ENCODE measurements around the gene MUCL3.
A peak's percentile ranks its signal among the peaks of the same experiment; 100 is the strongest.
"Not testable (repeated sequence)": the region's sequence is repeated elsewhere in the genome, so short reads cannot be mapped to it uniquely, and the experiment has no call there.

The MUCL3 gene

DNA sequence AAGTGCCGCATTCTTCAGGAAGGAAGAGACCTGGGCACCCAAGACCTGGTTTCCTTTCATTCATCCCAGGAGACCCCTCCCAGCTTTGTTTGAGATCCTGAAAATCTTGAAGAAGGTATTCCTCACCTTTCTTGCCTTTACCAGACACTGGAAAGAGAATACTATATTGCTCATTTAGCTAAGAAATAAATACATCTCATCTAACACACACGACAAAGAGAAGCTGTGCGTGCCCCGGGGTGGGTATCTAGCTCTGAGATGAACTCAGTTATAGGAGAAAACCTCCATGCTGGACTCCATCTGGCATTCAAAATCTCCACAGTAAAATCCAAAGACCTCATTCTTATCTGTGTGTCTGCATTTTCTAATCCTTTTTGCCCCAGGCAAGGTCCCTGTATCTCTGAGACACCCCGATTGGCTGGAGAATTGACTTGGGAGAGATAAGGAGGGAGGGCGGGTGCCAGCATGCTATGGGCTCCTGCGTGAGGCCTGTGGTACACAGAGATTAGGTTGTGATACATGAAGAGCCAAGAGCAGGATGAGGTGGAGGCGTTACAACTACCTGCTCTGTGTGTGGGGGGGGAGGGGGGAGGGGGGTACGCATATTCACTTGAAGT, 47.5 kb downstream of the MUCL3 start:
- no peak overlapping the region for H3K9ac ChIP-seq (ENCODE audit: low read length)
- no peaks in the 10 kb centered on the region for H3K4me1 ChIP-seq (ENCODE audit: control insufficient read depth, insufficient read depth, low read length)
- no peak for DNase-seq (ENCODE audit: low read depth)
- peaks cover 10% of the 10 kb centered on the region for H3K27me3 ChIP-seq (replicated peaks; ENCODE audit: control insufficient read depth, insufficient read depth, low read length)
- H3K4me3 ChIP-seq (ENCODE audit: low read length) = no peak overlapping the region
- H3K36me3 ChIP-seq (ENCODE audit: control insufficient read depth, insufficient read depth, low read length, severe bottlenecking) = no peaks in the 10 kb centered on the region
- no peaks in the 10 kb centered on the region for H3K9me3 ChIP-seq (ENCODE audit: control insufficient read depth, low read length)

DNA sequence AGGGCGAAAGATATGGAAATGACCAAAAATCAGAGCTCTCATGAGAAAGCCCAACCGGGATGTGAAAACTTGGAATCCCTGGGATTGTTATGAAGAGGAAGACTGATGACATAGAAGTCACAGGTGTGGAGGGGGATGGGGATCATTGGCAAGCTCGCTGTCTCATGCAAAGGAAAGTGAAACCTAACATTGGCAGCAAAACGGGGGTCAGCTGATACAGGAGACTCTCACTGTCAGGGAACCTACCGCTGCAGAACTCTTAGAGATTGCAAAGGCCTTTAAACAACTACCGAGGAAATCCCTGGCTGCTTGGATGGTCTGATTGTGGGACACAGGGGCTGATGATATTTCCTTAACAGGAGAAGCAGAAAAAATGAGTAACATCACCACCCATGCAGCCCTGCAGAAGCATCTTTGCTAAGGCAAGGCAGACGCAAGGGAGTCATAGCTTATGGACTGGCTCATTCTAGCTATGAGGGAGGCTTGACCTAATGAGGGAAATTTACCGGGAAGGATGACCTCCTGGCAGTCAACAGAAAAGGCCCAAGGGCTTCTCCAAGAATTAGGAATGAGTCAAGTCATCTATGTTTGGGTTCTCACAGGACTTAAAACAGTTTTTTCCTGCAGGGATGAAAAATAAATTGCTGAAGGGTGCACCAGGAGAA, 49.8 kb downstream of the MUCL3 start:
- H3K4me1 ChIP-seq (ENCODE audit: control insufficient read depth, insufficient read depth, low read length) = no peaks in the 10 kb centered on the region
- no peak overlapping the region for H3K9ac ChIP-seq (ENCODE audit: low read length)
- H3K9me3 ChIP-seq (ENCODE audit: control insufficient read depth, low read length) = no peaks in the 10 kb centered on the region
- no peak overlapping the region for H3K4me3 ChIP-seq (ENCODE audit: low read length)
- no peaks in the 10 kb centered on the region for H3K36me3 ChIP-seq (ENCODE audit: control insufficient read depth, insufficient read depth, low read length, severe bottlenecking)
- peaks cover 4% of the 10 kb centered on the region for H3K27me3 ChIP-seq (replicated peaks; ENCODE audit: control insufficient read depth, insufficient read depth, low read length)
- DNase-seq (ENCODE audit: low read depth) = no peak

DNA sequence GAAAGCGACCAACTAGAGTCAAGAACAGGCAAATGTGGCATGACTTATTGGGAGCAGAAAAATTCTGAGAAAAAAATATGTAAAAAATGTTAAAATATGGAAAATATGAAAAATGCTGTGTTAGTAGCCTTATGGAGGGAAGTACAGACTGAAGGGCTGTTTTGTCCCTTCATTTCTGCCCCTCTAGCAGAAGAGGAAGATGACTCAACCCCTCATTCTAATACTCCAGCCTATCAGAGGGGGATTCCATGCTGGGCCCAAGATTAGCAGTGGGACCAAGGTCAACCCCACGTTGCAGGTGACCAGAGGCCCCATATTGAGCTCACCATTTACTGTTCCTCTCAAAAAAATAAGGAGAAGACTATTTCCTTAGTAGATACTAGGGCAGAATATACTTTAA, 51.1 kb downstream of the MUCL3 start:
- DNase-seq (ENCODE audit: low read depth) = no peak
- no peaks in the 10 kb centered on the region for H3K36me3 ChIP-seq (ENCODE audit: control insufficient read depth, insufficient read depth, low read length, severe bottlenecking)
- no peaks in the 10 kb centered on the region for H3K9me3 ChIP-seq (ENCODE audit: control insufficient read depth, low read length)
- no peaks in the 10 kb centered on the region for H3K4me1 ChIP-seq (ENCODE audit: control insufficient read depth, insufficient read depth, low read length)
- no peaks in the 10 kb centered on the region for H3K27me3 ChIP-seq (replicated peaks; ENCODE audit: control insufficient read depth, insufficient read depth, low read length)
- H3K4me3 ChIP-seq (ENCODE audit: low read length) = no peak overlapping the region
- H3K9ac ChIP-seq (ENCODE audit: low read length) = no peak overlapping the region

DNA sequence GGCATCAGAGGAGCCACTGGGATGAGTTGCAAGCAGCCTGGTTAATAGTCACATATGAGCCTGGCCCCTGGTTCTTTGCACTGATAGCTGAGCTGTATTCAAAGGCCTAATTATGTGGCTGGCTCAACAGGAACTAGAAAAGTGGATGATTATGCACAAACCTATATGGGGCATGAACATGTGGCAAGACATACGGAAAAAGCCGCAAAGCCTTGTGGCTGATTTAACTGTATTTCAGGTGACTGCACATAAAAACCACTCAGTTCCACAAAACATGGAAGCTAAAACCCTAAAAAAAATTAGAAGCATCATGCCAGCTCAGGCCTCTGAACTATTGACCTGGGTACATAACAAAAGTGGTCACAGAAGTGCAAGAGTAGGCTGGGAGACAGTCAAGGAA, 56.5 kb downstream of the MUCL3 start:
- peaks cover 14% of the 10 kb centered on the region for H3K4me1 ChIP-seq (ENCODE audit: control insufficient read depth, insufficient read depth, low read length)
- DNase-seq (ENCODE audit: low read depth) = no peak
- H3K9ac ChIP-seq (ENCODE audit: low read length) = no peak overlapping the region
- peaks cover 3% of the 10 kb centered on the region for H3K27me3 ChIP-seq (replicated peaks; ENCODE audit: control insufficient read depth, insufficient read depth, low read length)
- no peaks in the 10 kb centered on the region for H3K36me3 ChIP-seq (ENCODE audit: control insufficient read depth, insufficient read depth, low read length, severe bottlenecking)
- H3K4me3 ChIP-seq (ENCODE audit: low read length) = no peak overlapping the region
- no peaks in the 10 kb centered on the region for H3K9me3 ChIP-seq (ENCODE audit: control insufficient read depth, low read length)

DNA sequence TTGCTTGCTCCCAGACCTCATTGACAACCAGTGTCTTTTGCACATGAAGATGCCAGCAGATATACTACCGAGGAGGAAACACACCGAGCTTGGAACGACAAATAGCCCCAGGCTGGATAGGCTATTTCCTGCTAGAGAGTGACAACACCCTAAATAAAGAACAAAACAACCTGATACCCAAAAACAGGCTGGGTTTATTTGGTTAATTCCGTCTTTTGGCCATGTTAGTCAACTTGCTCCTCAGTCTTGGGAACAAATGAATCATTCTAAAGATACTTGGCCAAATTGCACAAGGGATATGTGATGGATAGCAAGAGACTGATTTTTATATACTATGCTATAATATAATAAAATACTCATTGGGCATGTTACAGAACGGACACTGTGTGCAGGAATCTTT, 58.0 kb downstream of the MUCL3 start:
- Histone ChIP-seq H3K36me3 (ENCODE audit: control insufficient read depth, insufficient read depth, low read length, severe bottlenecking) (no peaks in the 10 kb centered on the region), H3K4me1 (ENCODE audit: control insufficient read depth, insufficient read depth, low read length) (peaks cover 14% of the 10 kb centered on the region), H3K9ac (ENCODE audit: low read length) (no peak overlapping the region), H3K27me3 (replicated peaks; ENCODE audit: control insufficient read depth, insufficient read depth, low read length) (peaks cover 3% of the 10 kb centered on the region), H3K9me3 (ENCODE audit: control insufficient read depth, low read length) (no peaks in the 10 kb centered on the region), H3K4me3 (ENCODE audit: low read length) (no peak overlapping the region)
- DNase-seq (ENCODE audit: low read depth) = peak; percentile 76

DNA sequence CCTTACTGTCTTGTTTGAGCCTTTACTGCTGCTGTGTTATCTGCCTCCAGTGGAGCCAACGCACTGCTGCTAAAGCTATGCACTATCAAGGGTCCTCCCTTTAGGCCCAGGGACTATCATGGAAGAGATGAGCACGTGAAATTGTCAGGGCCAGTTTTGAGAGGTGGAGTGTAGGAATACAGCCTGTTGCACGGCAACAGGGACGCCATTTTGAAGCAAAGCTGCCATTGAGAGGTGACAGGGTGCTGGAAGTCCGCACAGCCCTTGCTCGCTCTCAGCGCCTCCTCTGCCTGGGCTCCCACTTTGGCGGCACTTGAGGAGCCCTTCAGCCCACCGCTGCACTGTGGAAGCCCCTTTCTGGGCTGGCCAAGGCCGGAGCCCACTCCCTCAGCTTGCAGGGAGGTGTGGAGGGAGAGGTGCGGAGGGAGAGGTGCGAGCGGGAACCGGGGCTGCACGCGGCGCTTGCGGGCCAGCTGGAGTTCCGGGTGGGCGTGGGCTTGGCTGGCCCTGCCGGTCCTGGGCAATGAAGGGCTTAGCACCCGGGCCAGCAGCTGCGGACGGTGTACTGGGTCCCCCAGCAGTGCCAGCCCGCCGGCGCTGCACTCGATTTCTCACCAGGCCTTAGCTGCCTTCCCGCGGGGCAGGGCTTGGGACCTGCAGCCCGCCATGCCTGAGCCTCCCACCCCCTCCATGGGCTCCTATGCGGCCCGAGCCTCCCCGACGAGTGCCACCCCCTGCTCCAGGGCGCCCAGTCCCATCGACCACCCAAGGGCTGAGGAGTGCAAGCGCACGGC, 59.5 kb downstream of the MUCL3 start:
- H3K4me1 ChIP-seq (ENCODE audit: control insufficient read depth, insufficient read depth, low read length) = peaks cover 14% of the 10 kb centered on the region
- H3K9ac ChIP-seq (ENCODE audit: low read length); DNase-seq (ENCODE audit: low read depth); H3K4me3 ChIP-seq (ENCODE audit: low read length); H3K9me3 ChIP-seq (ENCODE audit: control insufficient read depth, low read length); H3K36me3 ChIP-seq (ENCODE audit: control insufficient read depth, insufficient read depth, low read length, severe bottlenecking); H3K27me3 ChIP-seq (replicated peaks; ENCODE audit: control insufficient read depth, insufficient read depth, low read length): not testable (repeated sequence)

DNA sequence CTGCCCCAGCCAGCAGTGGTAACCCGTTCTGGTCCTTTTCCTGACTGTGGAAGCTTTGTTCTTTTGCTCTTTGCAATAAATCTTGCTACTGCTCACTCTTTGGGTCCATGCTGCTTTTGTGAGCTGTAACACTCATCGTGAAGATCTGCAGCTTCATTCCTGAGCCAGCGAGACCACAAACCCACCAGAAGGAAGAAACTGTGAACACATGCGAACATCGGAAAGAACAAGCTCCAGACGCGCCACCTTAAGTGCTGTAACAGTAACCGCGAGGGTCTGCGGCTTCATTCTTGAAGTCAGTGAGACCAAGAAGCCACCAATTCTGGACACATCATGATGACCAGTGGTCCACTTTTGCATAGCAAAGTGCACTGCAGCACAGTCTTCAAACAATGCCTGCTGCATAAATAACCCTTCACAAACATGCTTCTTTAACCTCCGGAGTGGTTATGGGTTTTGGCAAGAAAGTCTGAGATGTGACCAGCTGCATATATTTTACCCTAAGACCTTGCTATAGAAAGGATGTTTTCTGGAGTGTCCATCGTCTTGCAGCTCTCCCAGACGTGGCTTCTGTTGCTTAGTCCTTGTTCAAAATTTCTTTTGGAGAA, 60.6 kb downstream of the MUCL3 start:
- no peak for DNase-seq (ENCODE audit: low read depth)

DNA sequence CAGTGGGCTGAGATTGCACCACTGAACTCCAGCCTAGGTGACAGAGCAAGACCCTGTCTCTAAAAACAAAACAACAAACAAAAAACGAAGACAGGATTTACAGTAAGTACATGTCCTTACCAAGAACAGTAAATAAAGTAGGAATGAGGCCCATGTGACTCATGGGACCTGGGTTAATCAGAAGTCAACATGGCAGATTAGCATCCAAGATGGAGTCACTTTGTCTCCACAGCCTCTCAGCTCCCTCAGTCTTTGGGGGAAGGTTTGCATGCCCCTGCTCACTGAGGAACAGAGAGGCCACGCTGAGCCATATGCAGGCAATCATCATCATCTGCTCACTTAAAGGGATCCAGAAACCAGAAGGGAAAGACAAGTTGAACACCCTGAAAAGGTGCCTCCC, 61.7 kb downstream of the MUCL3 start:
- H3K4me3 ChIP-seq (ENCODE audit: low read length) = no peak overlapping the region

More for the DNA sequence above, 60.6 kb downstream of the MUCL3 start:
- Histone ChIP-seq H3K27me3 (replicated peaks; ENCODE audit: control insufficient read depth, insufficient read depth, low read length) (peaks cover 3% of the 10 kb centered on the region), H3K36me3 (ENCODE audit: control insufficient read depth, insufficient read depth, low read length, severe bottlenecking) (no peaks in the 10 kb centered on the region), H3K9ac (ENCODE audit: low read length) (no peak overlapping the region), H3K9me3 (ENCODE audit: control insufficient read depth, low read length) (no peaks in the 10 kb centered on the region), H3K4me3 (ENCODE audit: low read length) (no peak overlapping the region), H3K4me1 (ENCODE audit: control insufficient read depth, insufficient read depth, low read length) (peaks cover 14% of the 10 kb centered on the region)

More for the DNA sequence above, 61.7 kb downstream of the MUCL3 start:
- peaks cover 18% of the 10 kb centered on the region for H3K4me1 ChIP-seq (ENCODE audit: control insufficient read depth, insufficient read depth, low read length)
- DNase-seq (ENCODE audit: low read depth) = no peak
- no peak overlapping the region for H3K9ac ChIP-seq (ENCODE audit: low read length)
- no peaks in the 10 kb centered on the region for H3K36me3 ChIP-seq (ENCODE audit: control insufficient read depth, insufficient read depth, low read length, severe bottlenecking)
- H3K27me3 ChIP-seq (replicated peaks; ENCODE audit: control insufficient read depth, insufficient read depth, low read length) = peaks cover 3% of the 10 kb centered on the region
- no peaks in the 10 kb centered on the region for H3K9me3 ChIP-seq (ENCODE audit: control insufficient read depth, low read length)

All from adipocyte (in vitro differentiated cells).